Muscle of leg (tissue), 11 donors: ENCODE measurements around the gene FHIT. TPM values are rescaled to one million over a fixed set of nuclear protein-coding genes. Genes with fewer than 3 reads are reported as not detected.

Experiments
- DNase-seq: peaks from one replicate; pipeline ENCODE4 v3.0.0; 2013
- H3K27ac ChIP-seq: one replicate; pipeline ENCODE4 v1.5.1; 2013; ENCODE audit warnings: mild to moderate bottlenecking, low read length, control low read depth
- H3K27me3 ChIP-seq: one replicate; pipeline ENCODE4 v1.6.1; 2013; ENCODE audit warnings: low read length; ENCODE audit not compliant: control insufficient read depth, insufficient read depth
- H3K36me3 ChIP-seq: one replicate; pipeline ENCODE4 v1.6.1; 2013; ENCODE audit warnings: low read length; ENCODE audit not compliant: control insufficient read depth, insufficient read depth
- H3K4me1 ChIP-seq: one replicate; pipeline ENCODE4 v1.6.1; 2013; ENCODE audit warnings: low read length; ENCODE audit not compliant: control insufficient read depth, insufficient read depth
- H3K4me3 ChIP-seq: one replicate; pipeline ENCODE4 v1.5.1; 2013; ENCODE audit warnings: low read length, control low read depth
- H3K9me3 ChIP-seq: replicated peaks from 2 replicates; pipeline ENCODE4 v1.6.1; 2013; ENCODE audit warnings: low read depth, low read length; ENCODE audit not compliant: control insufficient read depth
- WGBS: methylation state at CpG from one replicate; pipeline ENCODE4 v1.1.5; 2013; ENCODE audit warnings: missing lambda C conversion rate; ENCODE audit not compliant: insufficient coverage; 5-methylcytosine and 5-hydroxymethylcytosine counted together
- polyA plus RNA-seq, 8 donors: library from polyadenylated mRNA; unstranded; fragments of 120-200 nt; gene quantifications; one replicate each; pipeline versions ENCODE4 v1.2.1 to v1.2.3, GENCODE V29; 2013; ENCODE audit warnings: inconsistent platforms in 1 of 8, low replicate concordance in 1 of 8; ENCODE audit not compliant: insufficient read length in 8 of 8, insufficient read depth in 1 of 8
- total RNA-seq: library from RNA; stranded (reverse); fragments of 120-200 nt; gene quantifications from one replicate; pipeline ENCODE4 v1.2.4, GENCODE V29; 2013

FHIT gene
- total and polyA plus RNA-seq, 9 donors = 4.1 to 8.0 (median 5.3) TPM

- Histone ChIP-seq H3K27me3 (no peaks in the 10 kb centered on the region), H3K36me3 (no peaks in the 10 kb centered on the region), H3K4me3 (no peak overlapping the region), H3K27ac (no peak overlapping the region), H3K4me1 (no peaks in the 10 kb centered on the region), H3K9me3 (no peaks in the 10 kb centered on the region)
- DNase-seq = peak; percentile 37
- no CpG with 5 or more reads among the region's 2 CpGs for WGBS
Observed at GRCh38 chr3:60142009-60142408, 1109.2 kb downstream of the FHIT start.

GRCh38 chr3:60140160-60140559 lies 1111.1 kb downstream of the FHIT start:
- no peak for DNase-seq
- no peaks in the 10 kb centered on the region for H3K27me3 ChIP-seq
- no peaks in the 10 kb centered on the region for H3K36me3 ChIP-seq
- no peak overlapping the region for H3K4me3 ChIP-seq
- no peaks in the 10 kb centered on the region for H3K9me3 ChIP-seq
- no peaks in the 10 kb centered on the region for H3K4me1 ChIP-seq
- no CpG with 5 or more reads among the region's 1 CpG for WGBS
- H3K27ac ChIP-seq = no peak overlapping the region

GRCh38 chr3:60136601-60137000 lies 1114.7 kb downstream of the FHIT start:
- Histone ChIP-seq H3K9me3 (no peaks in the 10 kb centered on the region), H3K27me3 (no peaks in the 10 kb centered on the region), H3K27ac (no peak overlapping the region), H3K4me1 (no peaks in the 10 kb centered on the region), H3K36me3 (no peaks in the 10 kb centered on the region), H3K4me3 (no peak overlapping the region)
- DNase-seq = no peak
- no CpG with 5 or more reads among the region's 4 CpGs for WGBS

- Histone ChIP-seq H3K36me3 (no peaks in the 10 kb centered on the region), H3K9me3 (no peaks in the 10 kb centered on the region), H3K27me3 (no peaks in the 10 kb centered on the region), H3K27ac (no peak overlapping the region), H3K4me1 (no peaks in the 10 kb centered on the region), H3K4me3 (no peak overlapping the region)
- DNase-seq = no peak
- WGBS = 50% methylated on average over 1 of the region's 2 CpGs
Observed at GRCh38 chr3:60135474-60135873, 1115.8 kb downstream of the FHIT start.

- H3K9me3 ChIP-seq = no peaks in the 10 kb centered on the region
- DNase-seq = no peak
- no peak overlapping the region for H3K4me3 ChIP-seq
- no peak overlapping the region for H3K27ac ChIP-seq
- H3K4me1 ChIP-seq = no peaks in the 10 kb centered on the region
- WGBS = no CpG with 5 or more reads among the region's 2 CpGs
- H3K27me3 ChIP-seq = no peaks in the 10 kb centered on the region
- H3K36me3 ChIP-seq = no peaks in the 10 kb centered on the region
Observed at GRCh38 chr3:60133269-60134162, 1117.7 kb downstream of the FHIT start.

- H3K36me3 ChIP-seq = no peaks in the 10 kb centered on the region
- no peak for DNase-seq
- H3K27ac ChIP-seq = no peak overlapping the region
- no peaks in the 10 kb centered on the region for H3K9me3 ChIP-seq
- no peaks in the 10 kb centered on the region for H3K27me3 ChIP-seq
- no peaks in the 10 kb centered on the region for H3K4me1 ChIP-seq
- H3K4me3 ChIP-seq = no peak overlapping the region
Observed at GRCh38 chr3:60131618-60132017, 1119.6 kb downstream of the FHIT start.

GRCh38 chr3:60126511-60127304 lies 1124.5 kb downstream of the FHIT start:
- H3K9me3 ChIP-seq = no peaks in the 10 kb centered on the region
- no peak for DNase-seq
- no peaks in the 10 kb centered on the region for H3K4me1 ChIP-seq
- no peak overlapping the region for H3K27ac ChIP-seq
- H3K4me3 ChIP-seq = no peak overlapping the region
- 91% methylated on average over 6 of the region's 6 CpGs for WGBS
- H3K36me3 ChIP-seq = no peaks in the 10 kb centered on the region
- no peaks in the 10 kb centered on the region for H3K27me3 ChIP-seq

GRCh38 chr3:60125686-60126085 lies 1125.6 kb downstream of the FHIT start:
- no peak for DNase-seq
- WGBS = 67% methylated on average over 1 of the region's 3 CpGs
- Histone ChIP-seq H3K4me3 (no peak overlapping the region), H3K36me3 (no peaks in the 10 kb centered on the region), H3K4me1 (no peaks in the 10 kb centered on the region), H3K27me3 (no peaks in the 10 kb centered on the region), H3K27ac (no peak overlapping the region), H3K9me3 (no peaks in the 10 kb centered on the region)

- no CpG with 5 or more reads among the region's 3 CpGs for WGBS
- H3K4me3 ChIP-seq = no peak overlapping the region
Observed at GRCh38 chr3:60120245-60120644, 1131.0 kb downstream of the FHIT start.

GRCh38 chr3:60114191-60114590 lies 1137.1 kb downstream of the FHIT start:
- DNase-seq = no peak
- Histone ChIP-seq H3K36me3 (no peaks in the 10 kb centered on the region), H3K27ac (no peak overlapping the region), H3K27me3 (no peaks in the 10 kb centered on the region), H3K9me3 (no peaks in the 10 kb centered on the region), H3K4me1 (no peaks in the 10 kb centered on the region), H3K4me3 (no peak overlapping the region)
- WGBS = no CpG with 5 or more reads among the region's 1 CpG

More at GRCh38 chr3:60120245-60120644, 1131.0 kb downstream of the FHIT start:
- no peak for DNase-seq
- no peaks in the 10 kb centered on the region for H3K4me1 ChIP-seq
- no peak overlapping the region for H3K27ac ChIP-seq
- H3K9me3 ChIP-seq = no peaks in the 10 kb centered on the region
- no peaks in the 10 kb centered on the region for H3K36me3 ChIP-seq
- H3K27me3 ChIP-seq = no peaks in the 10 kb centered on the region
